ENCODE results near the gene FAM174C. TPM values are rescaled to one million over a fixed set of nuclear protein-coding genes. Genes with fewer than 3 reads are reported as not detected.

Gene FAM174C
- total and polyA plus RNA-seq, 10 of the 15 experiments (the other 5 are each of a cell fraction or from before 2014, with no cell fraction given) = 0.89 to 94.6 (median 43.6) TPM

DNA sequence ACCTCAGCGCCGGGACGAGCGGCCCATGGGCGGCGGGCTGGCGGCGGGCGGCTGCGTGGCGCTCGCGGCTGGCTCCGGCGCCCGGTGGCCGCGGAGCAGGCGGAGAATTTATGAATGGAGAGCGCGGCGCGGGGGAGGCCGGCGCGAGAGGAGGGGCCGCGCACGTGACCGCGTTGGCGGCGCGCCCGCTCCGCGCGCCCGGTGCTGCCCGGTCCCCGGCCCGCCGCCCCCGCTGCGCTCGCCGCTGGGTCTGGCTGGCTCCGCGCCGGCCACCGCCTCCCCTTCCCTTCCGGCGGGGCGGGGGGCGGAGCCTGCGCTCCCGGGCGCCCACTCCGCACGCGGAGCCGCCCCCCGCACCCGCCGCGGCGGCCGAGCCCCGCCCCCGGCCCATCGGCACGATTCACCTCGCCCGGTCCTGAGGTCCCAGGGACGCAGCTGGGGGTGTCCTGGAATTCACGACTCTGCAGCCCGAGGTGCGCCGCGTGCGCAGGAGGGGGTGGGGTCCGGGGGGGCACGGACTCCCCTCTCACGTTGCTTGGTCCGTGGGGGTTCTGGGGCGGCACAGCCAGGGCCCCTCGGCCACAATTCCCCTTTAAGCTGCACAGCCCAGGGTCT is 37.5 kb upstream of the FAM174C start, which contains the start of gene CBARP:
Gene CBARP, minus strand, starts transcription at position 252 of the 615 bp plus-strand sequence. CDS start 1,905 bp downstream, outside the sequence.
- H3K4me2 ChIP-seq (ENCODE audit: control insufficient read depth, insufficient read depth) = peak within 1 kb of the TSS; percentile 22; the same call in 1 of the 2 replicates
- SMC1A ChIA-PET (ENCODE audit: uncharacterized antibody, unreplicated experiment) = no interaction called here
- TF ChIP-seq, protein P1, sequence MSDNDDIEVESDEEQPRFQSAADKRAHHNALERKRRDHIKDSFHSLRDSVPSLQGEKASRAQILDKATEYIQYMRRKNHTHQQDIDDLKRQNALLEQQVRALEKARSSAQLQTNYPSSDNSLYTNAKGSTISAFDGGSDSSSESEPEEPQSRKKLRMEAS (IDR thresholded peaks at IDR 0.05; ENCODE audit: low read depth, low read length) = no peak
- TF ChIP-seq, protein P2, sequence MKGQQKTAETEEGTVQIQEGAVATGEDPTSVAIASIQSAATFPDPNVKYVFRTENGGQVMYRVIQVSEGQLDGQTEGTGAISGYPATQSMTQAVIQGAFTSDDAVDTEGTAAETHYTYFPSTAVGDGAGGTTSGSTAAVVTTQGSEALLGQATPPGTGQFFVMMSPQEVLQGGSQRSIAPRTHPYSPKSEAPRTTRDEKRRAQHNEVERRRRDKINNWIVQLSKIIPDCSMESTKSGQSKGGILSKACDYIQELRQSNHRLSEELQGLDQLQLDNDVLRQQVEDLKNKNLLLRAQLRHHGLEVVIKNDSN (IDR thresholded peaks at IDR 0.05; ENCODE audit: borderline replicate concordance, extremely low read length, insufficient read depth, low read depth, low read length) = peak; percentile 57
- TF ChIP-seq EGR1 (IDR thresholded peaks at IDR 0.05; ENCODE audit: borderline replicate concordance in 1 of 2, low read depth in 2 of 2, low read length in 2 of 2) (peak in 1 of 2 experiments; percentile 54; a peak in 1 of 3 replicates), BHLHE40 (IDR thresholded peaks at IDR 0.05; ENCODE audit: borderline replicate concordance in 1 of 2, low read depth in 2 of 2, low read length in 1 of 2) (peak; percentile 63 to 95; a peak in 3 of 4 replicates), NBN (IDR thresholded peaks at IDR 0.05) (no peak), IKZF1 (conservative IDR thresholded peaks at IDR 0.05) (0 out of 2 replicates have a peak, but pooled peaks have one; percentile 25)
- POLR2A ChIA-PET = interaction anchor here (0.6 to 0.7 kb wide), 2 partner anchors 52 to 141 kb away, joined by 3 read pairs; no protein-coding TSS in a partner anchor
- DNase-seq (ENCODE audit: low read depth, low spot score) = no peak
- peaks cover 0 to 10% of the 10 kb centered on the region in 2 experiments; a peak in 3 of 4 replicates for H3K27me3 ChIP-seq (replicated peaks in 1 of 2; ENCODE audit: control insufficient read depth in 2 of 2, insufficient read depth in 2 of 2, low read length in 1 of 2)
- RAD21 ChIA-PET (ENCODE audit: unreplicated experiment) = interaction anchor here (0.6 to 1.2 kb wide), 3 partner anchors 17 to 125 kb away, joined by 3 to 4 read pairs (median 3); no protein-coding TSS in a partner anchor
- no peaks in the 10 kb centered on the region for H4K20me1 ChIP-seq (ENCODE audit: control insufficient read depth, insufficient read depth)
- no peak within 1 kb of the TSS; the same call in 1 of the 2 replicates for H2AFZ ChIP-seq (ENCODE audit: control insufficient read depth, low read depth, low read length)
- intact Hi-C loops (cut with micrococcal nuclease; ENCODE audit: unreplicated experiment) (no loop called here), in situ Hi-C loops (cut with MboI) (no loop called here)
- no peak within 1 kb of the TSS for H3K27ac ChIP-seq (ENCODE audit: control insufficient read depth, insufficient read depth)
- 3% methylated on average over 37 of the region's 87 CpGs for WGBS (ENCODE audit: insufficient coverage, insufficient replicate concordance, low lambda C conversion rate, missing lambda C conversion rate)
- no TSS peak for BruUV-seq (replicated peaks)
- CTCF ChIA-PET = interaction anchor here (0.7 to 1.3 kb wide), 2 partner anchors 24 to 78 kb away, joined by 3 read pairs; no protein-coding TSS in a partner anchor
- no peaks in the 10 kb centered on the region for H3K36me3 ChIP-seq (ENCODE audit: control insufficient read depth in 2 of 2, insufficient read depth in 2 of 2, low read length in 1 of 2)
- no peak within 1 kb of the TSS; the same call in 1 of the 2 replicates for H3K9ac ChIP-seq (ENCODE audit: control insufficient read depth, insufficient read depth, low read length)
- H3K4me1 ChIP-seq (ENCODE audit: control insufficient read depth, insufficient read depth, low read length) = peaks cover 12% of the 10 kb centered on the region
- H3K79me2 ChIP-seq (ENCODE audit: control insufficient read depth, insufficient read depth, low read length) = peaks cover 9% of the 10 kb centered on the region
- H3K4me3 ChIP-seq = peak within 1 kb of the TSS; percentile 36; the same call in 1 of the 2 replicates
- FAIRE-seq = no peak
- no peak for ATAC-seq
- no peaks in the 10 kb centered on the region; the same call in 2 of the 3 replicates for H3K9me3 ChIP-seq (replicated peaks; ENCODE audit: control insufficient read depth, insufficient read depth, low read length)

Measured in GM12878 (cell line).